Measurements from ENCODE around the gene COX4I2.

COX4I2 gene

DNA sequence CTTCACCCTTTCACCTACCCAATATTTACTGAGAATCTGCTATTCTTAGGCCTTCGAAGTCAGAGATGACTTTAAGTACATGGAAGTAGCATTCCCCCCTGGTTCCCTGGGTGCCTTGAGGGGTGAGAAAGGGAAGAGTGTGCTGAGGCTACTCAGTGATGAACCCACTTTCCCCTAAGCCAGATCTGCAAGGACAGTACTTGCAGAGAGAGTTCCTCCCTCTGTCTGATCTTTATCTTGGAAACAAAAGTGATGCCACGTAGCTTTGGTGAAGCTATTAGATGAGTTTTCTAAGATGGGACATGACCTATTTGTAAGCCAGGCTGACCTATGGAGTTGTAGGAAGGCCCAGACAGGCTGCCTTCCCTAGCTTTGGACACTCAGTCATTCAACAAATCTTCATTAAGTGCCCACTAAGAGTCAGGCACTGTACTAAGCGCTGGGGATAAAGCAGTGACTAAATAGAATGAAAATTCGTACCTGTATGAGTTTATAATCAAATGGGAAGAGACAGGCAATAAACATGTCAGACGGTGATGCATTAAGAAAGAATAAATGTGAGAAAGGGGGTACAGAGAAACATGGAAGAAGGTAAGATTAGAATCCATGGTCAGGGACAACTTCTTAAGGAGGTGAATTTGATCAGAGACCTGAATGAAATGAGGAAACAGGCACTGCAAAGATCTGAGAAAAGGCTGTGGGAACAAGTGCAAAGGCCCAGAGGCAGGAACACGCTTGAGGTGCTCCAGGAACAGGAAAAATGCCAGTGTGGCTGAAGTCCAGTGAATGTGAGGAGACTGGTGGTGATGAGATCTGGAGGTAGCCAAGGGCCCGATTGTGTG, 42.8 kb downstream of the COX4I2 start:
- Histone ChIP-seq H3K79me2 (ENCODE audit: low read length) (peaks cover 100% of the 10 kb centered on the region), H3K27me3 (replicated peaks; ENCODE audit: insufficient read depth, low read length) (no peaks in the 10 kb centered on the region), H3K27ac (ENCODE audit: low read length) (peak overlapping the region; percentile 45; the same call in 1 of the 2 replicates), H3F3A (ENCODE audit: insufficient read depth, low read length) (peaks cover 58% of the 10 kb centered on the region), H3K4me1 (ENCODE audit: low read length) (peaks cover 86% of the 10 kb centered on the region), H4K20me1 (ENCODE audit: insufficient read depth, low read length) (no peaks in the 10 kb centered on the region), H3K4me2 (ENCODE audit: low read depth, low read length) (no peak overlapping the region), H3K9me2 (replicated peaks; ENCODE audit: insufficient read depth, low read length) (no peaks in the 10 kb centered on the region), H2AFZ (ENCODE audit: low read length) (no peak overlapping the region), H3K9me3 (replicated peaks; ENCODE audit: insufficient read depth, low read length) (no peaks in the 10 kb centered on the region), H3K4me3 (ENCODE audit: low read length) (no peak overlapping the region), H3K36me3 (replicated peaks; ENCODE audit: insufficient read depth, low read length) (peaks cover 12% of the 10 kb centered on the region; the same call in 1 of the 2 replicates), H3K9ac (ENCODE audit: low read length) (no peak overlapping the region)
- no peak for DNase-seq
- TF ChIP-seq EZH2phosphoT487 (IDR thresholded peaks at IDR 0.05; ENCODE audit: low read length) (no peak), EZH2 (optimal IDR thresholded peaks at IDR 0.05; ENCODE audit: low read depth, low read length) (no peak)
- TF ChIP-seq, protein P1, sequence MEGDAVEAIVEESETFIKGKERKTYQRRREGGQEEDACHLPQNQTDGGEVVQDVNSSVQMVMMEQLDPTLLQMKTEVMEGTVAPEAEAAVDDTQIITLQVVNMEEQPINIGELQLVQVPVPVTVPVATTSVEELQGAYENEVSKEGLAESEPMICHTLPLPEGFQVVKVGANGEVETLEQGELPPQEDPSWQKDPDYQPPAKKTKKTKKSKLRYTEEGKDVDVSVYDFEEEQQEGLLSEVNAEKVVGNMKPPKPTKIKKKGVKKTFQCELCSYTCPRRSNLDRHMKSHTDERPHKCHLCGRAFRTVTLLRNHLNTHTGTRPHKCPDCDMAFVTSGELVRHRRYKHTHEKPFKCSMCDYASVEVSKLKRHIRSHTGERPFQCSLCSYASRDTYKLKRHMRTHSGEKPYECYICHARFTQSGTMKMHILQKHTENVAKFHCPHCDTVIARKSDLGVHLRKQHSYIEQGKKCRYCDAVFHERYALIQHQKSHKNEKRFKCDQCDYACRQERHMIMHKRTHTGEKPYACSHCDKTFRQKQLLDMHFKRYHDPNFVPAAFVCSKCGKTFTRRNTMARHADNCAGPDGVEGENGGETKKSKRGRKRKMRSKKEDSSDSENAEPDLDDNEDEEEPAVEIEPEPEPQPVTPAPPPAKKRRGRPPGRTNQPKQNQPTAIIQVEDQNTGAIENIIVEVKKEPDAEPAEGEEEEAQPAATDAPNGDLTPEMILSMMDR (IDR thresholded peaks at IDR 0.05; ENCODE audit: low read length), result no peak

DNA sequence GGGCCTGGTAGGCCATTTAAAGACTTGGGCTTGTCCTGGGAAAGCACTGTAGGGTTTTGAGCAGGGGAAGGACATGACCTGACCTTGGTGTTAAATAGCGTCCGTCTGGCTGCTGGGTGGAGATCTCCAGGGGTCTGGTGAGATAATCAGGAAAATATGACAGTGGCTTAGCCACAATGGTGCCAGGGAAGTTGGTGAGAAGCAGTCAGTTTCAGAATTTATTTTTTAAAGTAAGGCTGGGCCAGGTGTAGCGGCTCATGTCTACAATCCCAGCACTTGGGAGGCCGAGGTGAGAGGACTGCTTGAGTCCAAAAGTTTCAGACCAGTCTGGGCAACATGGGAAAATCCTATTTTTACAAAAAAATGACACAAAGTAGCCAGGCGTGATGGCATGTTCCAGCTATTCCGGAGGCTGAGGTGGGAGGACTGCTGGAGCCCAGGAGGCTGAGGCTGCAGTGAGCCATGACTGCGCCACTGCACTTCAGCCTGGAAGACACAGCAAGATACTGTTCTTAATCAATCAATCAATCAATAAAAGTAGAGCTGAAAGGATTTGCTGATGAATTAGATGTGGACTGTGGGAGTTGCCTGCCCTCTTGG, 43.5 kb downstream of the COX4I2 start:
- peaks cover 86% of the 10 kb centered on the region for H3K4me1 ChIP-seq (ENCODE audit: low read length)
- TF ChIP-seq, protein P1 (IDR thresholded peaks at IDR 0.05; ENCODE audit: low read length), result no peak
- TF ChIP-seq EZH2phosphoT487 (IDR thresholded peaks at IDR 0.05; ENCODE audit: low read length) (no peak), EZH2 (optimal IDR thresholded peaks at IDR 0.05; ENCODE audit: low read depth, low read length) (no peak)
- H3K27ac ChIP-seq (ENCODE audit: low read length), result peak overlapping the region; percentile 45; the same call in 1 of the 2 replicates
- H3K4me2 ChIP-seq (ENCODE audit: low read depth, low read length), result no peak overlapping the region
- H4K20me1 ChIP-seq (ENCODE audit: insufficient read depth, low read length), result no peaks in the 10 kb centered on the region
- H3K9me2 ChIP-seq (replicated peaks; ENCODE audit: insufficient read depth, low read length), result no peaks in the 10 kb centered on the region
- peaks cover 59% of the 10 kb centered on the region for H3F3A ChIP-seq (ENCODE audit: insufficient read depth, low read length)
- peaks cover 100% of the 10 kb centered on the region for H3K79me2 ChIP-seq (ENCODE audit: low read length)
- H3K36me3 ChIP-seq (replicated peaks; ENCODE audit: insufficient read depth, low read length), result peaks cover 12% of the 10 kb centered on the region; the same call in 1 of the 2 replicates
- H3K27me3 ChIP-seq (replicated peaks; ENCODE audit: insufficient read depth, low read length), result no peaks in the 10 kb centered on the region
- H3K9me3 ChIP-seq (replicated peaks; ENCODE audit: insufficient read depth, low read length), result no peaks in the 10 kb centered on the region
- H3K9ac ChIP-seq (ENCODE audit: low read length), result no peak overlapping the region
- no peak for DNase-seq
- no peak overlapping the region for H3K4me3 ChIP-seq (ENCODE audit: low read length)
- no peak overlapping the region for H2AFZ ChIP-seq (ENCODE audit: low read length)

GRCh38 chr20:31681769-31682168, 44.1 kb downstream of the COX4I2 start:
- TF ChIP-seq EZH2 (optimal IDR thresholded peaks at IDR 0.05; ENCODE audit: low read depth, low read length), result no peak
- no peak for TF ChIP-seq EZH2phosphoT487 (IDR thresholded peaks at IDR 0.05; ENCODE audit: low read length)
- TF ChIP-seq, protein P1 (IDR thresholded peaks at IDR 0.05; ENCODE audit: low read length), result no peak
- Histone ChIP-seq H3K4me1 (ENCODE audit: low read length) (peaks cover 86% of the 10 kb centered on the region), H3K9me2 (replicated peaks; ENCODE audit: insufficient read depth, low read length) (no peaks in the 10 kb centered on the region), H2AFZ (ENCODE audit: low read length) (no peak overlapping the region), H3K9me3 (replicated peaks; ENCODE audit: insufficient read depth, low read length) (no peaks in the 10 kb centered on the region), H3F3A (ENCODE audit: insufficient read depth, low read length) (peaks cover 59% of the 10 kb centered on the region), H3K9ac (ENCODE audit: low read length) (no peak overlapping the region), H3K36me3 (replicated peaks; ENCODE audit: insufficient read depth, low read length) (peaks cover 12% of the 10 kb centered on the region; the same call in 1 of the 2 replicates), H4K20me1 (ENCODE audit: insufficient read depth, low read length) (no peaks in the 10 kb centered on the region), H3K4me2 (ENCODE audit: low read depth, low read length) (no peak overlapping the region), H3K27me3 (replicated peaks; ENCODE audit: insufficient read depth, low read length) (no peaks in the 10 kb centered on the region), H3K79me2 (ENCODE audit: low read length) (peaks cover 100% of the 10 kb centered on the region), H3K27ac (ENCODE audit: low read length) (peak overlapping the region; percentile 45; the same call in 1 of the 2 replicates), H3K4me3 (ENCODE audit: low read length) (no peak overlapping the region)
- no peak for DNase-seq

Measured in MM.1S (cell line).